A549 treated with CORT108297 at 1 μM for 4 hours (cell line): ENCODE measurements around the gene PIH1D2. TPM values are rescaled to one million over a fixed set of nuclear protein-coding genes. Genes with fewer than 3 reads are reported as not detected.

Source experiments
- total RNA-seq: library from RNA; stranded (reverse); fragments of 200-300 nt; extraction: Qiagen RNA extraction; gene quantifications from 5 replicates; pipeline ENCODE4 v1.2.3, GENCODE V29; 2022

PIH1D2 gene, protein sequence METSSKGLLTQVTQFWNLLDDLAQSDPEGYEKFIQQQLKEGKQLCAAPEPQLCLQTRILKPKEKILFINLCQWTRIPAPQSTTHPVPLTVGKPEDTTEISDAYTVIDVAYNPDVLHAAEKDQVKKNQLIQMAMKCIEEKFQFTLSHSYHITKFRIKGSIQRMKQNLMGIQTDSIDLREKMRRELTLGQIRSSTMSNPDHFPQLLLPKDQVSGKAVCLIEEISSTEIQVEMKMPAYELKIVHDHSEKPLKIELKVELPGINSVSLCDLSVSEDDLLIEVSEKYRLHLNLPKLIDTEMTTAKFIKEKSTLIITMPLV
- 0.77 to 1.5 TPM (median 0.99 TPM) in 5 replicates for total RNA-seq

DNA sequence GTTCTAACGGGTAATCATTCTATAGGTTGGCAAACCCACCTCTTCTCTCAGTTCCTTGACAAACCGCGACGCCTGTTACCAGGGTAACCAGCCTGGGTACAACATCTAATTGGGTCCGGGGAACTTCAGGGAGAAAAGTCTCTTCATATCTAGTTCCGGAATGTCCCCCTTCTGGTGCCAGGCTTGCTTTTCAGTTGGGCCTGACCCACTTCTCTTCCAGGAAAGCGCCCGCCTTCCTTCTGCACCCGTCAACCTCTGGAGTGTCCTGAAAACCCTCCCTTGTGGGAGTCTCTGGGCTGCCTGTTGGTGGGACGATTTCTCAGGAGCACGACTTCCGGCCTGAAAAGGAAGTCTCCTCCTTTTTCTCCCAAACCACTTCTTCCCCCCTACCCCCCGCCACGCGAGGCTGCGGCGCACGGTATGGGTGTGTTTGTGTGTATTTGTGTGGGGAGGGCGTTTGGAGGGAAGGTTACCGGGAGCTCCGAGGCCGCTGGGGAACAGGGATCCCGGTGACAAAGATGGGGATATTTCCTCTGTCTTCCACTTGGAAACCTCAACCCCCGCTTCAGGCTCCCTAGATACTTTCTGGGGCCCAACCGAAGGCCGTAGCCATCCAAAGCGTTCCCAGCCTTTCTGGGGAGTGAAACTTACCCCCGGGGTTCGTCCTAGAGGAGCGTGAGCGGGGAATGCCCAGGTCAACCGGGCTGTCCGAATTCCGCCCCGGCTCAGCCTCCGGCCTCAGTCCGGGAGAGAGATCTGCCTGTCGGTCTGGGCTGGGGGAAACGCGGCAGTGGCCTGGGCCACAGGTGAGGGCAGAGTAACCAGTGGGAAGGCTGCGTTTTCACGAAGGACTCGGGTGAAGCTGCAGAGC lies at the start of gene PIH1D2, which contains the start of gene NKAPD1:
PIH1D2 (minus strand) TSS at position 77 of the 871 bp plus-strand sequence. CDS start 843 bp downstream, outside the sequence.
NKAPD1 (plus strand) TSS at position 359 of the 871 bp plus-strand sequence. CDS start 1,276 bp downstream, outside the sequence.

DNA sequence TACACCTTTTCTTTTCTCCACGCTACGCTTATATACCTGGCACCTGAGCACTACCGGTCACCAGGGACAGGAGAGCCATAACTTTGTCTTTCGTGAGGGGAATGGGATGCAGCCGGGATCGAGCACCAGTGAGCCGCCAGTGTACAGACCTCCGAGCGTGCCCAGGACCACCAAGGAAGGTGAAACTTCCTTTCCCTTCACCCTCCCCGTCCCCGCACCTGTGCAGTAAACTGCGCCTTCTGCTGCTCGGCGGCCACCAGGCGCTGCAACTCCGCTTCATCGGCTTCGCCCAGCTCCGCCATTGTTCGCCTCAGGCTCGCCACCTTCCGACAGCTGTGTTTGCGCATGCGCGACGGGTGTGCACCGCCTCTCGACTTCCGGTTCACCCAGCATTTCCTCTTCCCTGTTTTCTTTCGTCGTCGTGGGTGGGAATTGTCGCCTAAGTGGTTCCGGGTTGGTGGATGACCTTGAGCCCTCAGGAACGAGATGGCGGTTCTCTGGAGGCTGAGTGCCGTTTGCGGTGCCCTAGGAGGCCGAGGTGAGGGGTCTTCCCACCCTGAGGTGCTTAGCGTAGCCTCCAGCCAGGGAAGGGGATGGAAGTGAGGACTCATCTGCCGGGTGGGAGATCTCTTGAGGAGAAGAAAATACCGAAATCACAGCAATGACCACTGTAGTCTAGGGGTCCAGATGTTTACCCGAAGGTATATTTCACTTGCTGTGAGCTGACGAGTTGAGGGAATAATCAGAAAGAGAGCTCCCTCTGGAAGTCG lies 12.8 kb upstream of the PIH1D2 start, which contains the start of the genes SDHD and TIMM8B:
SDHD (plus strand) TSS at position 452 of the 770 bp plus-strand sequence; CDS start at position 487, 35 bp downstream.
TIMM8B (minus strand) TSS at position 335 of the 770 bp plus-strand sequence; CDS start at position 302, 33 bp downstream.

DNA sequence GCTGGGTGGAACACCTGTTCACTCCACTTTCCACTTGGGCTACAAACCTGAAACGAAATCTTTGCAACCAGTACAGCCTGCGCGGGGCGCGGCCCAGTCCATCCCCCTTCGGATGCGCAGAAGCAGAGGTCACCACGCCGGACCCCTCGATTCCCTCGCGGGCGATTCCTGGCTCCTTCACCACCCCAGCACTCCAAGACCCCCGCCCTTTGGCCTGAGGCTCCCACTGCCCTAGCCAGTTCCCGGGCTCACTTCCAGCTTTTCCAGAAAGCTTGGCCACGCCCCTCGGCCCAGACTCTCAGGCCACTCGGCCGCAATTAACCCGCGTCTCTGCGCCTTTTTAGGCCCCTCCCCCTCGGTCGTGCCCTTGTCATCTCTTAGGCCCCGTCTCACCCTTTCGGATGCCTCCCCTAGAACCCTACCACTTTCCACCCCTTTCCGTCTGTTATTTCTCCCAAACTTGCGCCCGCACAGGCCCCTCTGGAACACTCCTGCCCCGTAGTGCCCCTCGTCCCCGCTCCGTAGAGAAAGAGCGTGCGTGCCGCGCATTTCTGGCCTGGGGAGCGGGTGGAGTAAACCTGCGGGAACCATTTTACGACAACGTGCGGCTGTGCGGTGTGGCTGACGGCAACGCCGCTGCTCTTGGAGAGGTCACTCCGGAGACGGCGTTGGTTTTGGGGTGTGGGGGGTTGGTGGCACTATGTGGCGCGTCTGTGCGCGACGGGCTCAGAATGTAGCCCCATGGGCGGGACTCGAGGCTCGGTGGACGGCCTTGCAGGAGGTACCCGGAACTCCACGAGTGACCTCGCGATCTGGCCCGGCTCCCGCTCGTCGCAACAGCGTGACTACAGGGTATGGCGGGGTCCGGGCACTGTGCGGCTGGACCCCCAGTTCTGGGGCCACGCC lies 48.8 kb downstream of the PIH1D2 start, which contains the start of gene DLAT:
DLAT (plus strand) TSS at position 636 of the 906 bp plus-strand sequence; CDS start at position 701, 65 bp downstream.

Other genes starting within 250 kb of the PIH1D2 start
- gene ALG9, start 202.4 kb downstream of the PIH1D2 start, total RNA-seq: 18.9 to 20.3 TPM (median 19.8 TPM) in 5 replicates
- gene FDXACB1, start 194.9 kb downstream of the PIH1D2 start, total RNA-seq: 1.3 to 1.7 TPM (median 1.6 TPM) in 5 replicates
- 28.4 to 34.2 TPM (median 31.2 TPM) in 5 replicates for gene CFAP68, start 194.5 kb downstream of the PIH1D2 start, total RNA-seq
- gene CRYAB, start 162.2 kb downstream of the PIH1D2 start, total RNA-seq: 5.5 to 13.0 TPM (median 6.5 TPM) in 5 replicates
- gene HSPB2, start 161.3 kb downstream of the PIH1D2 start, total RNA-seq: not detected in 5 replicates
- gene C11orf52, start 155.1 kb downstream of the PIH1D2 start, total RNA-seq: 0.11 TPM in 1 of 5 replicates, not detected in the others
- gene DIXDC1, start 136.7 kb downstream of the PIH1D2 start, total RNA-seq: 4.1 to 7.5 TPM (median 6.9 TPM) in 5 replicates
- gene DLAT, start 48.6 kb downstream of the PIH1D2 start, total RNA-seq: 24.4 to 33.2 TPM (median 28.3 TPM) in 5 replicates
- 12.1 to 18.8 TPM (median 14.4 TPM) in 5 replicates for gene NKAPD1, start 282 bp upstream of the PIH1D2 start, total RNA-seq
- 67.1 to 72.7 TPM (median 69.5 TPM) in 5 replicates for gene TIMM8B, start 12.7 kb upstream of the PIH1D2 start, total RNA-seq
- gene SDHD, start 12.9 kb upstream of the PIH1D2 start, total RNA-seq: 66.2 to 98.0 TPM (median 68.1 TPM) in 5 replicates
- gene IL18, start 90.1 kb upstream of the PIH1D2 start, total RNA-seq: 92.2 to 108 TPM (median 101 TPM) in 5 replicates
- 0.17 TPM in 1 of 5 replicates, not detected in the others for gene TEX12, start 93.4 kb upstream of the PIH1D2 start, total RNA-seq
- 0.40 to 1.2 TPM (median 0.80 TPM) in 5 replicates for gene BCO2, start 101.5 kb upstream of the PIH1D2 start, total RNA-seq
- 30.4 to 33.1 TPM (median 31.7 TPM) in 5 replicates for gene PTS, start 152.4 kb upstream of the PIH1D2 start, total RNA-seq
- not detected in 5 replicates for gene PLET1, start 186.8 kb upstream of the PIH1D2 start, total RNA-seq